COR-L47 (cell line): ENCODE data around the gene OGDH.

Experiments
- DNase-seq: peaks from one replicate; lab custom pipeline; 2025; lab: John Stamatoyannopoulos, UW

OGDH gene

GRCh38 chr7:44618753-44619152 is 12.3 kb downstream of the OGDH start:
- DNase-seq: no peak

GRCh38 chr7:44621034-44621749 is 14.8 kb downstream of the OGDH start:
- DNase-seq: no peak

GRCh38 chr7:44621750-44622103 is 15.3 kb downstream of the OGDH start:
- DNase-seq: no peak

GRCh38 chr7:44622342-44623151 is 16.1 kb downstream of the OGDH start:
- DNase-seq: no peak

- DNase-seq: no peak
These were observed 17.9 kb downstream of the OGDH start for GRCh38 chr7:44624318-44624717.

- DNase-seq: no peak
These were observed 19.4 kb downstream of the OGDH start for GRCh38 chr7:44625526-44626471.

- no peak for DNase-seq
These were observed 20.2 kb downstream of the OGDH start for GRCh38 chr7:44626620-44627019.

GRCh38 chr7:44629829-44630522 is 23.5 kb downstream of the OGDH start:
- DNase-seq: no peak

GRCh38 chr7:44630792-44631457 is 24.5 kb downstream of the OGDH start:
- no peak for DNase-seq

- no peak for DNase-seq
These were observed 25.2 kb downstream of the OGDH start for GRCh38 chr7:44631458-44632115.

GRCh38 chr7:44632196-44632595 is 25.8 kb downstream of the OGDH start:
- DNase-seq: no peak

GRCh38 chr7:44633254-44634186 is 27.1 kb downstream of the OGDH start:
- DNase-seq: no peak

GRCh38 chr7:44634187-44634838 is 27.9 kb downstream of the OGDH start:
- peak; percentile 27 for DNase-seq

GRCh38 chr7:44634839-44635591 is 28.6 kb downstream of the OGDH start:
- DNase-seq: no peak

GRCh38 chr7:44636041-44636584 is 29.7 kb downstream of the OGDH start:
- DNase-seq: no peak

- DNase-seq: no peak
These were observed 30.5 kb downstream of the OGDH start for GRCh38 chr7:44636926-44637325.

GRCh38 chr7:44637788-44638594 is 31.6 kb downstream of the OGDH start:
- no peak for DNase-seq
